HG02798 (cell line): ENCODE measurements around the gene TREML2.

Source experiments
- ATAC-seq: cut with Tn5 transposase; IDR thresholded peaks from one replicate; pipeline ENCODE4 v1.9.1; 2021; ENCODE audit warnings: mild to moderate bottlenecking; ENCODE audit not compliant: unreplicated experiment, poor library complexity

The TREML2 gene

DNA sequence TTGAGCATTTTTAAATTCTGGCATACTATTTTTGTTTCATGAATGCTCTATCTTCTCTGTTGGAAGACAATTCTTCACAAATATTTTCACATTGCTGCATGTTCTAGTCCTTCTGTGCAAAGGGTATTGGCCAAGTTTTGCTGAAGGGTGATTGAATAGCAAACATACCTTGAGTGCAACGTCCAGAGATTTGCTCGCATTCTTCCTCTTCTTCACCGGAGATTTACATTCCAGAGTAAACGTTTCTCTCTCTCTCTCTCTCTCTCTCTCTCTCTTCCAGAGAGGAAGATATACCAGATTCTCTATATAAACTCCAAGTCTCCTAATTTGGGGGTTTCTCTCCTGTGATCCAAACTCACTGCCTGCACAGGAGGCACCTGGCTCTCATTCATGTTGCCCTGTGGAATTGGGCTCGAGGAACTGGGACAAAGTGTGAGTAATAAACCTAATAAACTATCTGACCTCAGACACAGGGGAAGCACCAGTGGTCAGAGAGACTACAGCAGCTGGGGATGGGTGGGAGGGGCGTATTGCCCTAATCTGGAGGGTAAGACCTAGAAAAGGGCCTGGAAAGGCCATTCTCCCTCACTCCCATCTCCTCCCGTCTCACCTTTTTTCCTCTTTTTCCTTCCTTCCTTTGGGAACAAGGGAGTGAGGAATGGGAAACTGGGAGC is 45.7 kb downstream of the TREML2 start:
- no peak for ATAC-seq

- ATAC-seq: no peak
Observed at GRCh38 chr6:41153992-41154625, 46.8 kb downstream of the TREML2 start, which contains the start of gene TREML1. Gene TREML1, minus strand, starts transcription at chr6:41154347. Its CDS starts 59 bp downstream, at chr6:41154288.

DNA sequence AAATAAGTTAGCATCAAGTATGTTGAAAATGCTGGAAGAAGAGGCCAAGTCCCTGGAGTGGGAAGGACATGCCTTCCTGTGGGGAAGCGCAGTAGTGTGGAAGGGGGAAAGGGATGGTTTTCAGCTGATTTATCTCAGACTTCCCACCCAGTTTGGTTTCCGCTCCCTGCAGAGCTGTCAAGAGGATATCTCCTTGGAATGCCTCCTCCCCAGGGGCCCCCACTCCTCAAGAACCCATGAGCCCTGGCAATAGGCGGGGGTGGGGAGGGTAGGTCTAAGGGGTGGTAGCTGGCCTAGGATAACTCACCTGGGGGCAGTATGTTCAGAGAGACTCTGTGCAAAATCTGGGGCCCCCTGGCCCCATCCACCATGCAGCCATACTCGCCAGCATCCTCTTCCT is 47.5 kb downstream of the TREML2 start:
- ATAC-seq: no peak

DNA sequence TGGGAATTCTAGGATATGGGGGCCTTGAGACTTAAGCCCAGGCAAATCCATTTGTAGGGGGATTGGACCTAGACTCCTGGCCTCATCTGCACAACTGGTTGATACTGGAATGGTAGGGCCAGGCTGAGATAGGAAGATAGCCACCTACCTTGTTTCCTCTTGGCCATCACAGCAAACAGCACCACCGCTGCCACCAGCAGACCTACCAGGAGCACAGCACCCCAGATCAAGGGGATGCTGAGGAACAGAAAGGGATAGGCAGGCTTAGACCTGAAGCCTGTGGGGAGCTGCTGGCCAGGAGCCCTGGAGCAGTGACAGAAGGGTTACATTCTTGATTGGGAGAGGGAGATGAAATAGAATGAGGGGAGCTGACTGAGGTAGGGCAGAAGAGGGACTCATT is 50.3 kb downstream of the TREML2 start:
- no peak for ATAC-seq

GRCh38 chr6:41147917-41148316 is 53.0 kb downstream of the TREML2 start:
- ATAC-seq: no peak
